GM15510 (cell line): ENCODE data around the gene ZFR2.

ENCODE experiments used
- POLR2A ChIP-seq: IDR thresholded peaks from 3 replicates; pipeline ENCODE4 v1.6.1; 2011; ENCODE audit warnings: borderline replicate concordance; ENCODE audit not compliant: insufficient read length; ENCODE audit errors: extremely low read depth

Gene ZFR2

DNA sequence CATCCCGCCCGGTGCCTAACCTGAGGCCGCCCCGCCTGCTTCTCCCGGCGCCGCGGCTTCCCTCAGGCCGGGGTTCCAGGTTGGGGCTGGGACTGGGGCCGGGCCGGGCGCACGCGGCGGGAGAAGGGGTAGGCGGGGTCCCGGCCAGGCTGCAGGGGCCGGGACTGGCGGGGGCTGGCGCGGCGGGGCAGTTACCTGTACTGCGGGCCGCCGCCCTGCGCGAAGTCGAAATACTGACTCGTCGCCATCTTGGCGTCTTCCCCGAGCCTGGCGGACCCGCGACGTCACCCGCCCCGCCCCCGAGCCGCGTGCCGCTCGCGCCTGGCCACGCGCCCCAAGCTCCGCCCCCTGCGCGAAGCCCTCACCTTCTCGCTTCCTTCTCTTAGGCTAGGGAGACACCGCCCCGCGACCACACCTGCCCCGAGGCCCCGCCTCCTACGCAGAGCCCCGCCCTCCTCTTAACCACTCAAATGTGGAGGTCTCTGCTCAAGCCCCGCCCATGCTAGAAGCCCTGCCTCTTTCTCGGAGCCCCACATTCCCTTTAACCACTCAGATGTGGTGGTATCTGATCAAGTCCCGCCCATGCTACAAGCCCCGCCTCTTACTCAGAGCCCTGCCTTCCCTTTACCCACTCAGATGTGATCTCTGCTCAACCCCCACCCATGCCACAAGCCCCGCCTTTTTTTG, at the start of gene ZFR2:
Gene ZFR2, minus strand, starts transcription at position 269 of the 687 bp plus-strand sequence. Its CDS starts 21 bp downstream, at position 248.
- no peak for TF ChIP-seq POLR2A

DNA sequence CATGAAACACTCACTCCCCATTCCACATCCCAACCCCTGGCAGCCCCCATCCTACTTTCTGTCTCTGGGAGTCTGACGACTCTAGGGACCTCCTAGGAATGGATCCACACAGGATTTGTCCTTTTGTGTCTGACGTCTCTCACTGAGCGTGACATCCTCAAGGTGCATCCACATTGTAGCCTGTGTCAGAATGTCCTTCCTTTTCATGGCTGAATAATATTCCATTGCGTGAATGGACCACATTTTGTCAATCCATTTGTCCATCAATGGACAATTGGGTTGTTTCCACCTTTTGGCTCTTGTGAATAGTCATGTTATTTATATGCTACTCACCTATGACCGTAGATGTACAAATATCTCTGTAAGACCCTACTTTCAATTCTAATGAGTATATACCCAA, 47.2 kb upstream of the ZFR2 start:
- TF ChIP-seq POLR2A, result no peak

DNA sequence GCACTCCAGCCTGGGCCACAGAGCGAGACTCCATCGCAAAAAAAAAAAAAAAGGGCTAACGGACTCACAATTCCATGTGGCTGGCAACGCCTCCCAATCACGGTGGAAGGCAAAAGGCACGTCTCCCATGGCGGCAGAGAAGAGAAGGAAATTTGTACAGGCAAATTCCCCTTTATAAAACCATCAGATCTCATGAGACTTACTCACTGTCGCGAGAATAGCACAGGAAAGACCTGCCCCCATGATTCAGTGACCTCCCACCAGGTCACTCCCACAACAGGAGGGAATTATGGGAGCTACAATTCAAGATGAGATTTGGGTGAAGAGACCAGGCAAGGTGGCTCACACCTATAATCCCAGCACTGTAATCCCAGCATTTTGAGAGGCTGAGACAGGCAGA, 45.4 kb upstream of the ZFR2 start:
- no peak for TF ChIP-seq POLR2A

DNA sequence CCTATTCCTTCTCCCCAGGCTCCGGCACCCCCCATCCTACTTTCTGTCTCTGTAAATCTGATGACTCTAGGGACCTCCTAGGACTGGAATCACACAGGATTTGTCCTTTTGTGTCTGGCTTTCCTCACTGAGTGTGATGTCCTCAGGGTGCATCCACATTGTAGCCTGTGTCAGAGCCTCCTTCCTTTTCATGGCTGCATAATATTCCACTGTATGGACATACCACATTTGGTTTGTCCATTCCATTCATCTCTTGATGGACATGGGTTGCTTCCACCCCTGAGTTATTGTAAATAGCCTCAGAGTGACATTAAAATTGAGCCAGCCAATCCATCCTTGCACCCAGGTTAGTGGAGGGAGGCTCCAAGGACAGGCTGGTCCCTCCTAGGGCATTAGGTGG, 41.3 kb upstream of the ZFR2 start:
- TF ChIP-seq POLR2A, result no peak

DNA sequence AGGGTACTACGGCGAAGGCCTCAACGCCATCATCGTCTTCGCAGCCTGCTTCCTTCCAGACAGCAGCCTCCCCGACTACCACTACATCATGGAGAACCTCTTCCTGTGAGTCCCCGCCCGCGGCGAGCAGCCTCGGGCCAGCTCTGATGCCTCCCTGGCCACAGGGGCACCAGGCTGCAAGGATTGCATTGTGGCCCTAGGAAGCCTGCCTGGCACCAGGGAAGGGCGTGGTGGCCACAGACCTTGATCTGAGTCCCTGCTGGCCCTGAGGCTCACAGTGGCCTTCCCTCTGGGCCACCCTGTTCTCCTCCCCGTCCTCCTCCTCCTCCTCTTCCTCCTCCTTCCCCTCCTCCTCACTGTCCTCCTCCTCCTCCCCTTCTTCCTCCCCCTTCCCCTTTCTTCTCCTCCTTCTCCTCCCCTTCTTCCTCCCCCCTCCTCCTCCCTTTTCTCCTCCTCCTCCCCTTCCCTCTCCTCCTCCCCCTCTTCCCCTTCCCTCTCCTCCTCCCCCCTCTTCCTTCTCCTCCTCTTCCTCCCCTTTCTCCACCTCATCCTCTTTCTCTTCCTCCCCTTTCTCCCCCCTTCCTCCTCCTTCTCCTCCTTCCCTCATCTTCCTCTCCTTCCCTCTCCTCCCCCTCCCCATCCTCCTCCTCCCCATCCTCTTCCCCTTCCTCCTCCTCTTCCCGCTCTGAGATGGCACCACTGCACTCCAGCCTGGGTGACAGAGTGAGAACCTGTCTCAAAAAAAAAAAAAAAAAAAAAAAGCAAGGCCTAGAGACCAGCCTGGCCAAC, 39.6 kb upstream of the ZFR2 start:
- no peak for TF ChIP-seq POLR2A

DNA sequence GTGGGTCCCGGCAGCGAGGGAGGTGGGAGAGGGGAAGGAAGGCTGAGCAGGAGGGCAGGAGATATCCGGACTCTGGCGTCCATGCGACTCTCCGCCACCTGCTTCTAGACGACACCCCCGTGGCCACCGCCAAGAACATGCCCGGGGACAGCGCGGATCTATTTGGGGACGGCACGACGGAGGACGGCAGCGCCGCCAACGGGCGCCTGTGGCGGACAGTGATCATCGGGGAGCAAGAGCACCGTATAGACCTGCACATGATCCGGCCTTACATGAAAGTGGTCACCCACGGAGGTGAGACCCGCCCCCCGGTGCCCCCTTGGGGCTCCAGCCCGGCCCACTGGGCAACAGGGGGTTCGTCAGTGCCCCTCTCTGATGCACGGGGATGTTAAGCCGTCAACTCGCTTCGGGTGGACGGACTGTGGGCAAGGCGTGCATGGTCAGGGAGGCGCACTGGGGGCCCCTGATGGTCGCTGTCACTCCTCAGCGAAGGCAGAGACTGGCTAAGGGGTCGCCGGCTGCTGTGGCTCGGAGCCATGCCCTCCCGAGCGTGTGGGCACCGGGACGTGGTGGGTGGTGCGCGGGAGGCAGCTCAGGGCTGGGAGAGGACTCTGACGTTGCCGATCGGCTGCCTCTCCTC, 38.9 kb upstream of the ZFR2 start:
- no peak for TF ChIP-seq POLR2A

DNA sequence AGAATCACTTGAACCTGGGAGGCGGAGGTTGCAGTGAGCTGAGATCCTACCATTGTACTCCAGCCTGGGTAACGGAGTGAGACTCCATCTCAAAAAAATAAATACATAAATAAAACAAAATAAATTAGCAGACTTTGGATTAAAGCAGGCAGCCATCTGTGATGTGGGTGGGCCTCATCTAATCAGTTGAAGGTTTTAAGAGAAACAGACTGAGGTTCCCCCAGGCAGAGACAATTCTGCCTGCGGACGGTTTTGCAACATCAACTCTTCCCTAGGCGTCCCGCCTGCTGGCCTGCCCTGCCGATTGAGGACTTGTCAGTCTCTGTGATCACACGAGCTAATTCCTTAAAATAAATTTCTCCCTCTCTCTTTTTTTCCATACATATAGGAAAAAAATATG, 35.4 kb upstream of the ZFR2 start:
- no peak for TF ChIP-seq POLR2A

DNA sequence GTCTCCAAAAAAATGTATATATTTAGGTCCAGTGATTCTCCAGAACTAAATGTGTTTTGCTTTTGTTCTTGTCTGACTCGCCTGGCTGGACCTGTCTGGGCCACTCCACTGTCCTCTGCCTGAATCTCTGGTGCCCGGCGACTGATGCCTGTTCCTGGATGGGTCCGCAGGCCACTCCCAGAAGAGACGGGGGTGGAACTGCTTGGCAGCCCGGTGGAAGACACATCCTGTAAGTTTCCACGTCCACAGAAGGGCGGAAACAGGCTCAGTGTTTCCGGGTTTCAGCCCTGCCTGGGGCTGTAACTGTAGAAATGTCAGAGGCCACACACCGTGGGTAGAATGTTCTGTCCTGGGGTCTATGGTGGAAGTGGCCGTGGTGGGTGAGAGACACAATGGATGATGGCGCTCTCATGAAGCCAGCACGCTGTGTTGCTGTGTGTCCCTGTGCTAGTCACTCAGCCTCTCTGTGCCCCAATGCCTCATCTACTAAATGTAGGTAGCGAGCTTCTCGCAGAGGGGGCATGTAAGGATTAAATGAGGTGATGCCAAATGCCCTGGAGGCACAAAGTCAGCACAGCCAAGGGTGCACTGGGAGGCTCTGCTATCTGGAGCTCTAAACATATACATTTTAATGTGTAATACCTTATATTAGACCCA, 33.6 kb upstream of the ZFR2 start:
- no peak for TF ChIP-seq POLR2A

DNA sequence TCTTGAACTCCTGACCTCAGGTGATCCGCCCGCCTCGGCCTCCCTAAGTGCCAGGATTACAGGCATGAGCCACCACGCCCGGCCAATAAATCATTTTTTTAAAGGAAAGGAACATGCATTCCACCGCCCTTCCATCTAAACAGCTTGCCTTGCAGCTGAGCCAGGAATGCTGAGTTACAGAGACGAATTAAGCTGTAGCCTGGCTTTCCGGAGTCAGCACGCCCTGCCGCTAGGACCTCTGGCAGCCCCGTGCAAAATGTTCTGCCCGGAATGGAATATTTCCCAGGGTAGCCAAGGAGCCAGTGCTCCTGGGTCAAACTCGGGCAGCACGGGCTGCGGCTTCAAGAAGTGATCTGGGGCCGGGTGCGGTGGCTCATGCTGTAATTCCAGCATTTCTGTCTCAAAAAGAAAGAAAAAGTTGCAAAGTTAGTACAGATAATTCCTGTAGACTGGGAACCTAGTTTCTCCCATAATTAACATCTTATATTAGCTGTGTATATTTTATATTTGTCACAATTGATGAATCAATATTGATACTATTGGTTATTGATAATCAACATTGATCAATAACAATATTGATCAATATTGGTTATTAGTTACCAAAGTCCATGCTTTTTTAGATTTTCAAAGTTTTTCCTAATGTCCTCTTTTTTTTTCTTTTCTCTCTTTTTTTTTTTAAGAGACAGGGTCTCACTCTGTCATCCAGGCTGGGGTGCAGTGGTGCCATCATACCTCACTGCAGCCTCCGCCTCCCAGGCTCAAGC, 30.9 kb upstream of the ZFR2 start:
- no peak for TF ChIP-seq POLR2A

DNA sequence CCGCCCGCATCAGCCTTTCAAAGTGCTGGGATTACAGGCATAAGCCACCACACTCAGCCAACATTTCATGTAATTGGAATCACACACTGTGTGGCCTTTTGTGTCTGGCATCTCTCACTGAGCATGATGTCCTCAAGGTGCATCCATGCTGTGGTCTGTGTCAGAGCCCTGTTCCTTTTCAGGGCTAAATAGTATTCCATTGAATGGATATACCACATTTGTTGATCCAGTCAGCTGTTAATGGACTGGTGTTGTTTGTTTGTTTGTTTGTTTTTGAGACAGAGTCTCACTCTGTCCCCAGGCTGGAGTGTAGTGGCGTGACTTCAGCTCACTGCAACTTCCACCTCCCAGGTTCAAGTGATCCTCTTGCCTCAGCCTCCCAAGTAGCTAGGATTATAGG, 29.6 kb upstream of the ZFR2 start:
- TF ChIP-seq POLR2A, result no peak

DNA sequence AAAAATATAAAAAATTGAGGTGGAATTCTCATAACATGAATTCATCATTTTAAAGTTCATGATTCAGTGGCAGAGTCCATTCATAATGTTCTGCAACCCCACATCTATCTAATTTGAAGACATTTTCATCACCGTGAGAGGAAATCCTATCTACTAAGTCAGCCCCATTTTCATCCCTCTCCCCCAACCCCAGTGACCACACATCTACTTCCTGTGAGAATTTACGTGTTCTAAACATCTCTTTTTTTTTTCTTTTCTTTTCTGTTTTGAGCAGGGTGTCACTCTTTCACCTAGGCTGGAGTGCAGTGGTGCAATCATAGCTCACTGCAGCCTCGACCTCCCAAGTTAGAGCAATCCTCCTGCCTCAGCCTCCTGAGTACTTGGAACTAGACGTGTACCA, 29.1 kb upstream of the ZFR2 start:
- no peak for TF ChIP-seq POLR2A

DNA sequence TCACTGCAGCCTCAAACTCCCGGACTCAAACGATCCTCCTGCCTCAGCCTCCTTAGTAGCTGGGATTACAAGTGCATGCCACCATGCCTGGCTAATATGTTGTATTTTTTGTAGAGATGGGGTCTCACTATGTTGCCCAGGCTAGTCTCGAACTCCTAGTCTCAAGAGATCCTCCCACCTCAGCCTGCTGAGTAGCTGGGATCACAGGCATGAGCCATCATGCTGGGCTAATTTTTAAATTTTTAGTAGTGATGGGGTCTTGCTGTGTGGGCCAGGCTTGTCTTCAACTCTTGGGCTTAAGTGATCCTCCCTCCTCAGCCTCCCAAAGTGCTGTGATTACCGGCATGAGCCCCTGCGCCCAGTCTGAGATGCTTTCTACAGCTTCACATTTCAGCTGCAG, 26.9 kb upstream of the ZFR2 start:
- TF ChIP-seq POLR2A, result no peak

DNA sequence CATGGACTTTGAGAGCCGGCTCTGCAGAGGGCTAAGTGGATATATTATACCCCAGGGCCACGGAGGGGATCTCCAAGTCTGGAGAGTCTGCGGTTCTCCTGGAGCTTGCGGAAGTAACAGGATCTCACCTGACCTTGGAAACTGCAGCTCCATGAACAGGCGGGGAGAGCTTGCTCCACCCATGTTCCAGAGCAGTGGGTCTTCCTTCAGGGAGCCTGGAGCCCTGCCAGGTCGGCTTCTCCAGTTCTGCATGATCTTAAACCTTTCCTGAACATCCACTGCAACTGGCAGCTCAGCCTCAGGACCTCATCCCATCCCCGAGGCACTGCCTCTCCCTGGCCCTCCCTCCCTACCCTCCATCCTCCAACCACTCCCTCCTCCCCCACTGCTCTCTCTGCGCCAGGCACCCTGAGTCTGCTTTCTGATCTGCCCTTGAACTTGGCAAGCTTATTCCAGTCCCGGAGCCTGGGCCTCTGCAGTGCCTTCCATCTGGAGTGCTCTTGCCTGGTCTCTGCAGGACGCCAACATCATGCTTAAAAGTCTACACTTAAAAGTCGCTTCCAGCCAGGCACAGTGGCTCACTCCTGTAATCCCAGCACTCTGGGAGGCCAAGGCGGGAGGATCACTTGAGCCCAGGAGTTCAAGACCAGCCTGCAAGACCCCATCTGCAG, 24.8 kb upstream of the ZFR2 start:
- no peak for TF ChIP-seq POLR2A

DNA sequence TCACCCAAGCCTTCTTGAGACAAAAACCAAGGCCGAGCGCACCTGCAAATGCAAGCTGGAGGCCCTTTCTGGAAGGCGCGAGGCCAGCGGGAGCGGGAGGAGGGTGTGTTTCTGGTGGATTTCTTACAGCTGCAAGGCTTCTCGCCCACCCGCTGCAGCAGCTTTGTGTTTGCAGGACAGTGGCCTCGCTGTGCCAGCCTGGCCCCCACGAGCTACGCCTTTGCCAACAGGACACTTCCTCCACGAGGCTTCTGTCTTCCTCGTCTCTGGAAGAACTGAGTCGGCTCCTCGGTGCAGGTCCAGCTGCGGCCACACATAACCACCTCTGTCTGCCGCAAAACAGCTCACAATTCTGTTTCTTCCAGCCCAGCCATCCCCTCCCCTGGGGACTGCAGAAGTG, 21.8 kb upstream of the ZFR2 start:
- TF ChIP-seq POLR2A, result no peak
